Right lobe of liver (tissue), 6 donors: Measurements from ENCODE around the gene GLYATL2. TPM values are rescaled to one million over a fixed set of nuclear protein-coding genes. Genes with fewer than 3 reads are reported as not detected.

ENCODE experiments used
- ATAC-seq, 4 donors: fragments of 200-7000 bp; cut with Tn5 transposase; one replicate each; pipeline ENCODE4 v1.9.1; 2020; ENCODE audit warnings: mild to moderate bottlenecking in 4 of 4, moderate library complexity in 4 of 4
- DNase-seq, 3 donors: peaks; one replicate each; pipeline ENCODE4 v3.0.0-alpha.2; 2020
- H3K27ac ChIP-seq, 3 donors: fragments of 200-600 bp; one replicate each; pipeline ENCODE4 v1.8.0; 2022
- H3K27me3 ChIP-seq, 2 donors: fragments of 200-600 bp; one replicate each; pipeline ENCODE4 v1.8.0; 2022
- H3K36me3 ChIP-seq, 4 donors: fragments of 200-600 bp; sonication (generic) in 1 of 4; one replicate each; pipeline versions ENCODE4 v1.5.1 to v1.8.0; 2017 to 2022; ENCODE audit warnings: control low read depth in 1 of 4
- H3K4me1 ChIP-seq, 4 donors: fragments of 200-600 bp; sonication (generic) in 1 of 4; one replicate each; pipeline versions ENCODE4 v1.5.1 to v1.8.0; 2017 to 2022; ENCODE audit warnings: control low read depth in 1 of 4
- H3K4me3 ChIP-seq, 3 donors: fragments of 200-600 bp; one replicate each; pipeline ENCODE4 v1.8.0; 2022
- H3K9me3 ChIP-seq, 4 donors: fragments of 200-600 bp; sonication (generic) in 1 of 4; one replicate each; pipeline versions ENCODE4 v1.5.1 to v1.8.0; 2017 to 2022; ENCODE audit warnings: control low read depth in 1 of 4
- POLR2A ChIP-seq: fragments of 450-650 bp; IDR thresholded peaks from one replicate; pipeline ENCODE4 v1.6.1; 2017; ENCODE audit warnings: antibody characterized with exemption, mild to moderate bottlenecking
- WGBS: methylation state at CpG from one replicate; pipeline ENCODE4 v1.1.6; 2018; ENCODE audit warnings: low coverage, low lambda C conversion rate; ENCODE audit not compliant: insufficient coverage; ENCODE audit errors: missing lambda C conversion rate; 5-methylcytosine and 5-hydroxymethylcytosine counted together
- intact Hi-C, 2 donors: fragments of 100-400 bp; cut with DNase I; formaldehyde crosslinking; loops; one replicate each; pipeline versions ENCODE4 v1.11.2 to v1.14.1; 2022
- total RNA-seq, 6 experiments: library from RNA; depleted of rRNA in 2 of 6; stranded (reverse); fragments of >200 nt in 2 of 6; fragmentation: NEBNext Ultra II Directional in 3 of 6; extraction: Animal tissue kit (Norgen Biotek cat#: 25700) in 3 of 6; gene quantifications; one replicate each; pipeline versions ENCODE4 v1.1.0 to v1.2.4, GENCODE V29; 2016 to 2023
- TF ChIP-seq, protein P1 (sequence below), 4 donors: fragments of 200-600 bp in 3 of 4; fragments of 450-650 bp in 1 of 4; IDR thresholded peaks; one replicate each; pipeline versions ENCODE4 v1.5.1 to v1.8.0; 2016 to 2022; ENCODE audit warnings: antibody characterized with exemption in 4 of 4, mild to moderate bottlenecking in 2 of 4
- donor health status: DM: no; HTN: yes; CAD: no.
- donor health status: DM: no; HTN: no; CAD: no.
- donor health status: DM: no; HTN: no; CAD: no.
- donor health status: DM: no; HTN: yes; CAD: no.
- donor health status: DM: no; HTN: yes; CAD: no.

The GLYATL2 gene
- total RNA-seq, 6 experiments from 2014 or later, result not detected

DNA sequence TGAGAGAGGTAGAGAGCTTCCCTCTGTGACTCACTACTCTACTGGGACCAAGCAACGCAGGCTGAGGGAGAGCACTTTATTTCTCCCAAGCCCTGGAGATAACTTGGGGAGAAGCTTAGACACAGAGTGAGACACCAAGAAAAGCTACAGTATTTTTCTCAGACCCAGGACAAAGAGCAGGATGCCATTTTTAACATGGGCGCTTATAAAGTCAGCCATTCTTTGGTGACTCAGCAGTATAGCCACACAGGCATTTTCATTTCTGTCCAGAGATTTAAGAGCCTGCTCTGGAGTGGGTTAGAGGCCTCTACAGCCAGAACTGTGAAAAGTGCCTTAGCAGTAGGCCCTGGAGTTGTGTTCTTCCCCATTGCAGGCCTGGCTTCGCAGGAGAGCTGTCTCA is 57.8 kb downstream of the GLYATL2 start:
- DNase-seq, result no peak
- H3K27me3 ChIP-seq, result no peaks in the 10 kb centered on the region
- ATAC-seq, result no peak
- no peak overlapping the region for H3K4me3 ChIP-seq
- H3K9me3 ChIP-seq, result no peaks in the 10 kb centered on the region
- WGBS, result 86% methylated on average over 2 of the region's 3 CpGs
- H3K36me3 ChIP-seq, result no peaks in the 10 kb centered on the region
- TF ChIP-seq, protein P1, sequence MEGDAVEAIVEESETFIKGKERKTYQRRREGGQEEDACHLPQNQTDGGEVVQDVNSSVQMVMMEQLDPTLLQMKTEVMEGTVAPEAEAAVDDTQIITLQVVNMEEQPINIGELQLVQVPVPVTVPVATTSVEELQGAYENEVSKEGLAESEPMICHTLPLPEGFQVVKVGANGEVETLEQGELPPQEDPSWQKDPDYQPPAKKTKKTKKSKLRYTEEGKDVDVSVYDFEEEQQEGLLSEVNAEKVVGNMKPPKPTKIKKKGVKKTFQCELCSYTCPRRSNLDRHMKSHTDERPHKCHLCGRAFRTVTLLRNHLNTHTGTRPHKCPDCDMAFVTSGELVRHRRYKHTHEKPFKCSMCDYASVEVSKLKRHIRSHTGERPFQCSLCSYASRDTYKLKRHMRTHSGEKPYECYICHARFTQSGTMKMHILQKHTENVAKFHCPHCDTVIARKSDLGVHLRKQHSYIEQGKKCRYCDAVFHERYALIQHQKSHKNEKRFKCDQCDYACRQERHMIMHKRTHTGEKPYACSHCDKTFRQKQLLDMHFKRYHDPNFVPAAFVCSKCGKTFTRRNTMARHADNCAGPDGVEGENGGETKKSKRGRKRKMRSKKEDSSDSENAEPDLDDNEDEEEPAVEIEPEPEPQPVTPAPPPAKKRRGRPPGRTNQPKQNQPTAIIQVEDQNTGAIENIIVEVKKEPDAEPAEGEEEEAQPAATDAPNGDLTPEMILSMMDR (IDR thresholded peaks at IDR 0.05), result no peak
- no peak for TF ChIP-seq POLR2A
- intact Hi-C loops, result loop anchor here (10.0 kb wide), 1 partner anchor 132 kb away; no protein-coding TSS in a partner anchor
- H3K27ac ChIP-seq, result no peak overlapping the region
- H3K4me1 ChIP-seq, result peaks cover 0 to 7% (median 2%) of the 10 kb centered on the region in 4 donors

DNA sequence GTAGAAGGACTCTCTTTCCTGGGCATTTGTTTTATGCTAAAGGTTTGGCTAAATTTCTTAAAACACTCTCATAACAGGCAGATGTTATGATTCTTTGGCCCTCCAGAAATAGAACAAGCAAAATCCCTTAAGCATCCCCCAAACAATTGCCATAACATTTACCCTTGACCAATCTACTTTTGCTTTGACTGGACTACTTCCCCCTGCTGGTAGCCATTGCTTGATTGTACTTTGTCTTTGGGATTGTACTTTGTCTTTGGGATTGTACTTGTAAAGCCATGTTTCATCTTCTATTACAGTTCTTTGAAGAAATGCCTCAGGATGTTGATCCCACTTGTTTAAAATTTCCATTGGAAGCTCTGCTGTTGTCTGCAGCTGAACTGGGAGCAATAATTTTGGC is 59.5 kb downstream of the GLYATL2 start:
- DNase-seq (no peak), ATAC-seq (peak in 1 of 4 donors; percentile 18)
- H3K27ac ChIP-seq, result no peak overlapping the region
- H3K27me3 ChIP-seq, result no peaks in the 10 kb centered on the region
- TF ChIP-seq POLR2A, result no peak
- TF ChIP-seq, protein P1 (IDR thresholded peaks at IDR 0.05), result peak; percentile 30 to 44 (median 36)
- H3K9me3 ChIP-seq, result no peaks in the 10 kb centered on the region
- H3K36me3 ChIP-seq, result no peaks in the 10 kb centered on the region
- H3K4me1 ChIP-seq, result peaks cover 0 to 7% (median 2%) of the 10 kb centered on the region in 4 donors
- intact Hi-C loops, result loop anchor here (10.0 kb wide), 1 partner anchor 130 kb away; no protein-coding TSS in a partner anchor
- H3K4me3 ChIP-seq, result no peak overlapping the region

Other genes with a start within 250 kb of the GLYATL2 start
- under 1 TPM; 0.37 to 0.87 (median 0.72) TPM for gene CNTF, start 222.0 kb downstream of the GLYATL2 start, total RNA-seq
- gene GLYAT, start 112.8 kb downstream of the GLYATL2 start, total RNA-seq, result 100 to 1,000 TPM in 3 of 6 experiments, 10 to 100 TPM in 3; 62.2 to 399 (median 159) TPM
- gene GLYATL1, start 94.8 kb upstream of the GLYATL2 start, total RNA-seq, result 100 to 1,000 TPM; 200 to 425 (median 351) TPM
- 1 to 10 TPM in 1 of 6 experiments, not detected in 5; 2.6 TPM for gene GLYATL1B, start 241.6 kb upstream of the GLYATL2 start, total RNA-seq